Occipital lobe (tissue), 2 donors: ENCODE data around the gene PPP1R9B. TPM values are rescaled to one million over a fixed set of nuclear protein-coding genes. Genes with fewer than 3 reads are reported as not detected.

Source experiments
- DNase-seq: peaks from one replicate; lab custom pipeline; 2025; lab: John Stamatoyannopoulos, UW
- total RNA-seq: library from RNA; depleted of rRNA; stranded (reverse); fragments of >200 nt; gene quantifications from one replicate; pipeline ENCODE4 v1.2.3, GENCODE V29; 2014

Gene PPP1R9B
- total RNA-seq, 1 donor from 2014 or later, result 69.9 TPM

- no peak for DNase-seq
These were observed 21.8 kb downstream of the PPP1R9B start for GRCh38 chr17:50128441-50129352.

GRCh38 chr17:50127697-50128361 lies 22.6 kb downstream of the PPP1R9B start:
- DNase-seq, result no peak

DNA sequence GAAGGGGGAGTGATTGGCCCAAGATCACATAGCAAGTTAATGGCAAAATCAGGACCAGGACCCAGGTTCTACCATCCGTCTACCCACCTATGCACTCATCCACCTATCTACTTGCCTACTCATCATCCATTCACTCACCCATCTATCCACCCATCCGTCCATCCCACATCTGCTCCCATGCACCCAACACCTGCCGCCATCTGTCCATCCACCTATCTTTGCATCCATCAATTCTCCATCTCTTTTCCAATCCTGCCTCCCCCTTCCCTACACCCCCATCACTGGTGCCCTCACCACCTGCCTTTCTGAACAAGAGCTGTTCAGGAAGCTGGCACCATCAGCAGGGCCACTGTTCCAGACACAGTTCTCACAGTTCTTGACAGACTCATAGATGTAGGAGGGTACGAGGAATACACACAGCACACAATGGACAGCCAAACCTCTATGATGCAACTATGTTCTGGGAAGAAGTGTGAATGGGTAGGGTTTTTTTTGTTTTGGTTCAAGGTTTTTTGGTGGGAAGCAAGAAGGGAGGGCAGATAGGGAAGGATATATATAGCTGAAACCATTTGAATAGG lies 25.0 kb downstream of the PPP1R9B start:
- DNase-seq, result no peak

DNA sequence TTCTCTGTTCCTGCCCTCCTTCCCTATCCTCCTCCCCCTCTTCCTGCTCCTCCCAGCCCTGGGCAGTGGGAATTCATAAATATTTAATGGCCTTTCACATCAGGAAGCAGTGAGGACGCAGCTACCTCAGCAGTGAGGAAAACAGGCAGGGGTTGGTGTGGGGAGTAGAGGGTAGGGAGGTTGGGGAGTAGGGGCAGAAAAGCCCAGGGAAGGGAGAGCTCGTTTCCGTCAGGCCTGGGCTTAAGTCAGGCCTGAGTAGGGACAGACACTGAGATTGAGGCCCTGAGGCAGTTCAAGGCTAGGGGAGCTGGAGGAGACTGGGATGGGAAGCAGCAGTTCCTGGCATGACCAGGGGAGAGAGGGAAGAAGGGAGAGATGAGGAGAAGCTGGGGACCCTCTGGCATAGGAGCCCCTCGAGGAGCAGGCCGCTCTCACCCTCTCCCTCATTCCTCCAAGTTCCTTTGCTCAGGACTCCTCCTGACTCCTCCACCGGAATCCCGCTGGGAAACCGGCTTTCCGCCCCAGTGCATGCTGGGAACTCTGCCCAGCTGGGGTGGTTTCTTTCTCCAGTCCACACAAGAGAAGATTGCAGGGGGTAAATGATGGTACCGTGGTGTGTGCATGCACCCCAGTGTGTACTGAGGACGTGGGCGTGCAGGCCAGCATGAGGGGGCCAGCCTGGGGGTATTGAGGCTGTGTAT lies 26.7 kb downstream of the PPP1R9B start:
- DNase-seq, result no peak

DNA sequence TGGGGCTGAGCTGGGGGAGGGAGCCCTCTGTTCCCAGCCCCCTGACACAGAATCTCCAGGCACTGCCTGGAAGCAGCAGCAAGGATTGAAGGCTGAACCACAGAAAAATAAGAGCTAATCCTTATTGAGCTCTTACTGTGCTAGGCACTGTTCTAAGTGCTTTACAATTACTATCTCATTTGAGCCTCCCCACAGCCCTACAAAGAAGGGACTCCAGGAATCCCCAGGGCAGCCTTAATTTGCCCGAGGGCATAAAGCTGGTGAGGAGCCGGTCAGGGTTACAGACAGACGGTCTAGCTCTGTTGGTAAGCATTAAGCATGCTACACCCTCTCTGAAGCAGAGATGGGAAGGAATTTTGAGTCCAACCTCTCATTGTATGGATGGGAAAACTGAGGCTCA lies 27.5 kb downstream of the PPP1R9B start:
- no peak for DNase-seq

DNA sequence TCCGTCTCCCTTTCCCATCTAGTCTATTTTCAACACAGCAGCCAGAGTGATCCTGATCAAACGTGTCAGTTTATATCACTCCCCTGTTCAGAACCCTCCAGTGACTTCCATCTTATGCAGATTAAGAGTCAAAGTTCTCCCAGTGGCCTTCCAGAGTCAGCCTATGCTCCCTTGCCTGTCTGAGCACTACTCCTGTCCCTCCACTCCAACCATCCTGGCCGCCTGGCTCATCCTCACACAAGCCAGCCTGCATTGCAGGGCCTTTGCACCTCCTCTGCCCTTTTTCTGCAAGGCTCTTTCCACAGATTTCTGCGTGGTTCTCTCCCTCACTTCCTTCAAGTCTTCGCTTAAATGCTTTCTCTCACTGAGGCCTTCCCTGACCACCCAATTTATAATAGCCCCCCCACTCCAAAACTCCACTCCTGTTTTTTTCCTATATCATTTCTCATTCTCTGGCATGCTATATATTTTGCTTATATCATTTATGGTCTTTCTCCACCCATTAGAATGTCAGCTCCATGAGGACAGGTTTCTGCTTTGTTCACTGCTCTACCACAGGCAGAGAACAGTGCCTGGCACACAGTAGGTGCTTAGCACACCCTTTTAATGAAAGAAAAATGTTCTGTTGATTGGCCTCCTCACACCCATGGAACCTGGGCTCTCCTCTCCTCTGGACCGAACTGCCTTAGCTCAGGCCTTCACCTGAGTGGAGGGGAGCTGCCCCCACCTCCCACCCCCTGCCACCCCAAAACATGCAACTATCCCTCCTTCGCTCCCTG lies 29.8 kb downstream of the PPP1R9B start:
- no peak for DNase-seq

GRCh38 chr17:50118828-50119218 lies 31.7 kb downstream of the PPP1R9B start:
- DNase-seq, result no peak

- DNase-seq, result no peak
These were observed 32.2 kb downstream of the PPP1R9B start for GRCh38 chr17:50118076-50118827.

GRCh38 chr17:50117202-50118051 lies 33.0 kb downstream of the PPP1R9B start:
- DNase-seq, result no peak

- DNase-seq, result no peak
These were observed 34.7 kb downstream of the PPP1R9B start for GRCh38 chr17:50115756-50116155.

- no peak for DNase-seq
These were observed 35.6 kb downstream of the PPP1R9B start for GRCh38 chr17:50114849-50115357.

- DNase-seq, result no peak
These were observed 36.1 kb downstream of the PPP1R9B start for GRCh38 chr17:50114401-50114800.

DNA sequence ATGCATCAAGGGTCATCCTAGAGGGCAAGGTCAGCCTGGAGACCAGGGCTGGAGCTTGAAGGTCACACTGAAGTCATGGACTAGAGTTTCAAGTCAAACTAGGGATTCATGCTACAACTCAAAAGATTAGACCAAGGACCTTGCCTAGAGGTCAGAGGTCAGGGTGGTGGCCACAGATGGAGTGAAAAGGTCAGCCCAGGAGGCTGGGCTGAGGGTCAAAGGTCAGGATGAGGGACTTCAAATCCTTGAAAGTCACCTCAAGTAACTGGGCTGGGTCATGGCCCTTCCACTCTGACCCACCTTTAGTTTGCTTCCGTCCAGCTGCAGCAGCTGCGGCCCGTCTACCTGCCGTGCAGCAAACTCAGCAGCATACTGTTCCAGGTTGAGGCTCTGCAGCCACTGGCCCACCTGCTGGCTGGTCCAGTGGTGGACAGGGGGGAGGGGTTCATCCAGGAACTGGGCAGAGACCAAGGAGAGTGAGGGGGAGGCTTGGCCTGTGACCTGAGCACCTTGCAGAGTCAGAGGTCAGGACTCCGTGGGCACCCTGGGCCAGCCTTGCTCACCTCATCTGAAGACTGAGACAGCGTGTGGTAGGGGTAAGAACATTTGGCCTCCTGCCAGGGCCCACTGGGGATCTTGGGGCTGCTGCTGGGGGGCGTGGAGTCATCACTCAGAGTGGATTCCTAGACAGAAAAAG lies 36.7 kb downstream of the PPP1R9B start:
- no peak for DNase-seq

DNA sequence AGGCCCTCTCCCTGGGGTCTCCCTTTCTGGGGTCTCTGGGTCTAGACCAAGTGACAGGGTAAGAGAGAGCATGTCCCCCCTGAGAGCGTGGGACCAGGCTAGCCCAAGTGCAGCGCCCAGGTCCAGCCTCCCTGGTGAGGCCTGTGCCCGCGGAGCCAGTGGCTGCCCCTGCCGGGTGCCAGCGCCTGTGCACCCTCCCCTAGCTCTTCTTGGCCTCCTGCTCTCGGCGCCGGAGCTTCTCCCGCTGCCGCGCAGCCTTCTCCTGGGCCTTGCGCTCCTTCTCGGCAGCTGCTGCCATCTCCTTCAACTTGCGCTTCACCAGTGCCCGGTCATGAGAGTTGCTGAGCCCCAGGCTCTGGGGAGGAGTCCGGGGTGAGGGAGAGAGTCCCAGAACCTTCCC lies 37.8 kb downstream of the PPP1R9B start:
- DNase-seq, result no peak

- DNase-seq, result no peak
These were observed 38.5 kb downstream of the PPP1R9B start for GRCh38 chr17:50111673-50112655.

DNA sequence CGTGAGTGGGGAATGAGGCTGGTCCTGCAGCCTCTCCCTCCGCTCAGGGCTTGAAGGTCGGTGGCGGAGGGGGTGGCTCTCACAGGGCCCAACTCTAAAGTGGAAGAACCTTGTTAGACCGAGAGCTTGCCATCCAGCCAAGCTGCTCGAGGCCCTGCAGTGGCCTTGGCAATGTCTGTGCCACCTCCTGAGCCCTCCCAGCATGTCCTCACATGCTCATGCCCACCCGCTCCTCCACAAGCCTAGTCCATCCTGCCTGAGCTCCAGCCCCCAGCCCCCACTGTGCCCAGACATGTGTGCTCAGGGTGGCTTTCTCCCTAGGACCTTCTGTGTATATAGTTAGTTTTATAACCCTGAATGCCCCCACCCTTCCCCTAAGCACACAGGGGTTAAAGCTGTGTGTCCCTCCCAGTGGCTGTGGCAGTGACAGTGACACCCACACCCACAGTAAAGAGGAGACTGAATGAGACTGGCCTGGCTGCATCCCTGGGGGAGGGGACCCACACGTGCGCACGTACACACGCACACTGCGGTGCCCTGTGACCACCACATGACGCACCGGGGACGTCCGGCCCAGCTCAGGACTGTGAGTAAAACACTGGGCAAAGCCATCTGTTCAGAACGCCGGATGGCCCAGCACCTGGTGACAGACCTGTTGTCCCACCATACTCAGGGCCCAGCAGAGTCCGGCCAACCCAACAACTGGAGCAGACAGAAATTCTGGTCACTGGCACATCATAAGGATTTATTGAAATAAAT lies 39.7 kb downstream of the PPP1R9B start:
- no peak for DNase-seq

DNA sequence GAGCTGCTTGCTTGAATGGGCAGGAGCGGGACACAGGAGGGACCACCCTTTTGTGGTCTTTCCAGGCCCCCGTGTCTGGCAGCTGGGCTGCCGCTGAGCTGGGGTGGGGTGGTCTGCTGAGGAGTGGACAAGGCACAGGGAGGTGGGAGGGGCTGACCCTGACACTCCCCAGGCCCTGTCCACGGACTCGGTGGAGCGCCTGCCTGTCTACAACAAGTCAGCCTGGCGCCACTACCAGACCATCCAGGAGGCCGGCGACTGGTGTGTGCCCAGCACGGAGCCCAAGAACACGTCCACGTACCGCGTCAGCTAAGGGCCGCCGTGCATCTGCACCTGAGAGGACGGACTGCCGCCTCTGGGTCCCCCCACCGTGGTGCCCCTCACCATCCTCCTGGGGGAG lies 40.7 kb downstream of the PPP1R9B start:
- DNase-seq, result no peak
